Natural killer cell (primary cell): ENCODE measurements around the gene FAM184B. TPM values are rescaled to one million over a fixed set of nuclear protein-coding genes. Genes with fewer than 3 reads are reported as not detected.

Source experiments
- ATAC-seq, 3 donors: fragments of 150-1000 bp in 2 of 3; fragments of 200-7000 bp in 1 of 3; cut with Tn5 transposase; 1 replicate in 1 of 3; 2 replicates in 2 of 3; pipeline ENCODE4 v1.10.0; 2021; ENCODE audit warnings: mild to moderate bottlenecking in 2 of 3, moderate library complexity in 2 of 3
- DNase-seq, 2 donors: peaks; one replicate each; pipeline versions ENCODE4 v3.0.0 to v3.0.0-alpha.2; 2013 to 2021; ENCODE audit warnings: mixed read lengths in 1 of 2
- H3K27ac ChIP-seq: one replicate; pipeline ENCODE4 v1.5.1; 2013; ENCODE audit warnings: mild to moderate bottlenecking, low read length
- H3K27me3 ChIP-seq: one replicate; pipeline ENCODE4 v1.6.1; 2013; ENCODE audit warnings: low read length; ENCODE audit not compliant: control insufficient read depth, insufficient read depth
- H3K36me3 ChIP-seq: one replicate; pipeline ENCODE4 v1.6.1; 2013; ENCODE audit warnings: low read length; ENCODE audit not compliant: control insufficient read depth, insufficient read depth
- H3K4me1 ChIP-seq: one replicate; pipeline ENCODE4 v1.6.1; 2013; ENCODE audit warnings: low read length; ENCODE audit not compliant: control insufficient read depth, insufficient read depth
- H3K4me3 ChIP-seq: one replicate; pipeline ENCODE4 v1.5.1; 2013; ENCODE audit warnings: low read length
- H3K9me3 ChIP-seq: one replicate; pipeline ENCODE4 v1.6.1; 2013; ENCODE audit warnings: low read length; ENCODE audit not compliant: control insufficient read depth, insufficient read depth
- H3K27ac Mint-ChIP-seq, 2 donors: one replicate each; pipeline ENCODE4 v1.8.0; 2022; ENCODE audit warnings: mild to moderate bottlenecking in 2 of 2, mixed read lengths in 2 of 2, moderate library complexity in 1 of 2
- H3K27me3 Mint-ChIP-seq, 2 donors: one replicate each; pipeline ENCODE4 v1.8.0; 2022; ENCODE audit warnings: low read depth in 2 of 2, mixed read lengths in 2 of 2
- H3K36me3 Mint-ChIP-seq: one replicate; pipeline ENCODE4 v1.8.0; 2022; ENCODE audit warnings: mixed read lengths
- H3K4me1 Mint-ChIP-seq, 2 donors: one replicate each; pipeline ENCODE4 v1.8.0; 2022; ENCODE audit warnings: mixed read lengths in 2 of 2
- H3K4me3 Mint-ChIP-seq: one replicate; pipeline ENCODE4 v1.8.0; 2022; ENCODE audit warnings: mild to moderate bottlenecking, moderate library complexity, mixed read lengths
- H3K9me3 Mint-ChIP-seq, 2 donors: one replicate each; pipeline ENCODE4 v1.8.0; 2022; ENCODE audit warnings: mixed read lengths in 2 of 2
- CTCF ChIP-seq: fragments of 200-600 bp; IDR thresholded peaks from one replicate; pipeline ENCODE4 v1.8.0; 2022; ENCODE audit warnings: antibody characterized with exemption
- WGBS: methylation state at CpG from one replicate; pipeline ENCODE4 v1.1.7; 2013; ENCODE audit warnings: missing lambda C conversion rate; ENCODE audit not compliant: insufficient coverage; 5-methylcytosine and 5-hydroxymethylcytosine counted together
- intact Hi-C: fragments of 100-400 bp; cut with micrococcal nuclease; formaldehyde crosslinking; loops from one replicate; pipeline ENCODE4 v1.14.2; 2022
- total RNA-seq, 4 donors: library from RNA; stranded (reverse); fragments of 120-200 nt in 1 of 4; gene quantifications; one replicate each; pipeline versions ENCODE4 v1.2.3 to v1.2.4, GENCODE V29; 2013 to 2022

Gene FAM184B
- total RNA-seq, 3 donors from 2014 or later (not counting 1 experiment from before 2014, with no cell fraction given) = 0.05 TPM; not detected in 2

DNA sequence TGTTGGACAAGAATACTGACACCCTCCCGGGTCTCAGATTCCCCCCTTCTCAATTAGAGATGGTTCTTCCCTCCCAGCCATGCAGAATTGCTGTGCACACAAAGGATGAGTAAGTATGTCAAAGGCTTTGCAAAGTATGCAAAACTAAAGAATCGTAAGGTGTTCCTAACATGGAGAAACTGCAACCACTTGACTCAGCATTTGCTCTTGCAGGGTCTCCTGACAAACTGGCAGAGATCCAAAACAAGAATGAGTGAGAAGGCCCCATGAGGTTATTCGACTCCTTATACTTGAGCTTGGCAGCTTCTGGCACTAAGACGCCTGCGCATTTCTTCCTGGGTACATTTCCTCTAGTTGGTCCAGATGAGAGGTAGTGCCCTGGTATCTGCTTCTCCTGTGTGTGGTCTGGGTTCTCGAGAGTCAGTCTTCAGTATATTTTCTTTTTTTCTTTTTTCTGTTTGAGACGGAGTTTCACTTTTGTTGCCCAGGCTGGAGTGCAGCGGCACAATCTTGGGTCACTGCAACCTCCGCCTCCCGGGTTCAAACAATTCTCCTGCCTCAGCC is 8.2 kb downstream of the FAM184B start:
- no peaks in the 10 kb centered on the region for H3K27me3 ChIP-seq
- H3K4me3 ChIP-seq = no peak overlapping the region
- intact Hi-C loops = no loop called here
- H3K4me3 Mint-ChIP-seq = no peak overlapping the region
- H3K4me1 Mint-ChIP-seq = no peaks in the 10 kb centered on the region
- no peaks in the 10 kb centered on the region for H3K36me3 Mint-ChIP-seq
- TF ChIP-seq CTCF = no peak
- H3K9me3 Mint-ChIP-seq = no peaks in the 10 kb centered on the region
- no peaks in the 10 kb centered on the region for H3K9me3 ChIP-seq
- H3K27ac Mint-ChIP-seq = no peak overlapping the region
- H3K27ac ChIP-seq = no peak overlapping the region
- 76% methylated on average over 10 of the region's 10 CpGs for WGBS
- peaks cover 12 to 14% of the 10 kb centered on the region in 2 donors for H3K27me3 Mint-ChIP-seq
- no peak for ATAC-seq
- no peaks in the 10 kb centered on the region for H3K36me3 ChIP-seq
- no peak for DNase-seq
- no peaks in the 10 kb centered on the region for H3K4me1 ChIP-seq

DNA sequence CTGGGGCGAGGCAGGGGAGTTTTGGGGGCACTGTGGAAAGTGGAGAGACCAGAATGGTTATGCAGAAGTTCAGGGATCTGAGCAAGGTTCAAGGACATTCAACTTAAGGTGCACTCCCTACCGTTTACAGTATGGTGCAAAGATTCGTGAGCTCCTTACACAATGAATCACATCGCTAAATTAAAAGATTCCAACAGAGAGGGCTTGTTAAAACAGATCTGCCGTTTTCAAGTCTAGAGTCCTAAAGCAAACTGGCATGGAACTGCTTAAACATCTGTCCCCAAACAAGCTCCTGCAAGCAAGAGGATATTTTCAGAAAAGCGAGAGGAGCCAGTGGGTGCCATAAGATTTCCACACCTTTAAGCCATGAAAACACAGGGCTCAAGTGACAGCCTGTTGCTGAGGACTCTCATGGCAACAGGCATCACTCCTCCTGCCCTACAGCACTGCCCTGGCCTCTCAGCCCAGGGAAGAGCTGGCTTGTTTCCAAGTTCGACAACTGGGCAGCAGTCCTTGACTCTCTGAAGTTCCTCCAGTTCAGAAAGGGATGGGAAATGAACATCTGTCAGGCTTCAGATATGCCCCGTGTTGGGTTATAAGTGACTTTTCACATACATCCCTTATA is 10.0 kb downstream of the FAM184B start:
- H3K27ac ChIP-seq = no peak overlapping the region
- H3K4me1 ChIP-seq = no peaks in the 10 kb centered on the region
- Mint-ChIP-seq H3K4me3 (no peak overlapping the region), H3K36me3 (no peaks in the 10 kb centered on the region), H3K9me3 (no peaks in the 10 kb centered on the region), H3K4me1 (no peaks in the 10 kb centered on the region), H3K27ac (no peak overlapping the region), H3K27me3 (peaks cover 0 to 12% of the 10 kb centered on the region in 2 donors)
- no peaks in the 10 kb centered on the region for H3K27me3 ChIP-seq
- no peaks in the 10 kb centered on the region for H3K36me3 ChIP-seq
- DNase-seq (no peak), ATAC-seq (no peak)
- no peak overlapping the region for H3K4me3 ChIP-seq
- H3K9me3 ChIP-seq = no peaks in the 10 kb centered on the region
- TF ChIP-seq CTCF = no peak
- intact Hi-C loops = no loop called here
- 87% methylated on average over 8 of the region's 8 CpGs for WGBS

GRCh38 chr4:17770845-17771244 is 10.6 kb downstream of the FAM184B start:
- Histone ChIP-seq H3K36me3 (no peaks in the 10 kb centered on the region), H3K4me1 (no peaks in the 10 kb centered on the region), H3K27ac (no peak overlapping the region), H3K4me3 (no peak overlapping the region), H3K9me3 (no peaks in the 10 kb centered on the region), H3K27me3 (no peaks in the 10 kb centered on the region)
- no peak for ATAC-seq
- intact Hi-C loops = no loop called here
- Mint-ChIP-seq H3K36me3 (no peaks in the 10 kb centered on the region), H3K4me1 (peaks cover 4 to 5% of the 10 kb centered on the region in 2 donors), H3K9me3 (no peaks in the 10 kb centered on the region), H3K27ac (no peak overlapping the region), H3K27me3 (peaks cover 0 to 12% of the 10 kb centered on the region in 2 donors), H3K4me3 (no peak overlapping the region)
- DNase-seq = no peak
- 100% methylated on average over 2 of the region's 4 CpGs for WGBS
- no peak for TF ChIP-seq CTCF
